GM21723 (cell line): ENCODE data around the gene ATP6V1B1.

Source experiments
- ATAC-seq: cut with Tn5 transposase; IDR thresholded peaks from one replicate; pipeline ENCODE4 v1.9.1; 2021; ENCODE audit warnings: mild to moderate bottlenecking, moderate library complexity; ENCODE audit not compliant: unreplicated experiment

Gene ATP6V1B1

GRCh38 chr2:70964596-70965386 is 29.1 kb downstream of the ATP6V1B1 start:
- peak; percentile 86 for ATAC-seq

DNA sequence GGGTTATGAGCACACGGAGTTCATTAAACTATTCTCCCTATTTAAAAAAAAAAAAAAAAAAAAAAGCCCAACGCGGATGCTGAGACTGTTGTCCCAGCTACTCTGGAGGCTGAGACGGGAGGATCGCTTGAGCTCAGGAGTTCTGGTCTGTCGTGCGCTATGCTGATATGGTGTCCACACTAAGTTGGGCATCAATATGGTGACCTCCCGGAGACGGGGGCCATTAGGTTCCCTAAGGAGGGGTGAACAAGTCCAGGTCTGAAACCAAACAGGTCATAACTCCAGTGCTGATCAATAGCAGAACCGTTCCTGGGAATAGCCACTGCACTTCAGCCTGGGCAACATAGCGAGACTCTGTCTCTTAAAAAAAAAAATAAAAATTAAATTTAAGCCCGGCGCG is 29.8 kb downstream of the ATP6V1B1 start:
- ATAC-seq, result no peak

- no peak for ATAC-seq
These were observed 31.0 kb downstream of the ATP6V1B1 start for GRCh38 chr2:70966681-70967080.

- ATAC-seq, result no peak
These were observed 31.5 kb downstream of the ATP6V1B1 start for GRCh38 chr2:70967189-70967588.

DNA sequence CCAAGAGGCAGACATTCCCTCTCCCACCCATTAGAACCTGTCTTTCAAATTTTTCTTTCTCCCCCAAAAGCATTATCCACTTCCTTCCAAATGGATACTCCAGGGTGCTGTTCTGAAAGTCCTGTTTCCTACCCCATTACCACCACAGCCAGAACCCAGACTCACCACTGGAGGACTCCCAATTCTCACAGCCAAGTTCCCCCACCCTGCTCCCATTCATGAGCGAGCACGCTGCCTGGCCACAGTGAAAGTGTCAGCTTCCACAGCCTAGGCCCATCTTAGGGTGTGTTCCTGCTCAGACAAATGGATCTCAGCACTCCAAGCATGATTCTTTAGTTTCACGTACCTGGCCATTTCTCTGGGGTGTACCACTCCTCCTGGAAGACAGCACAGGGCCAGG is 38.9 kb downstream of the ATP6V1B1 start:
- no peak for ATAC-seq

DNA sequence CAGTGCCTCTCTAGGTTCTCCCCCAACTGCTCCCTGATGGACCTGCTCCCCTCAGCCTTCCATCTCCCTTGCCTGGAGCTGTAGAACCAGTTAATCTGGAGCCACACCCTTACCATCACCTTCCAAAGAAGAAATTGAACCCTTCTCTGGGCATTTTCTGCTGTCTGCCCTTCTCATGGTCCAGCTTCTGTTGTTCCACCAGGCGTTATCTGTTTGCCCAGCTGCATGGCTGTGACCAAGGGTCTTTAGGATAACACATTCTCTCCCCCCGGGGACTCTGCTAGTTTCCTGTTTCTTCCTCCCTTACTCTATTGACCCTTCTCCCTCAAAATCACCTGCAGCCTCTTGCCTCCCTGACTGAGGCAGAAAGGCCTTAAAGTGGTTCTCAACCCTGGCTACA is 39.5 kb downstream of the ATP6V1B1 start:
- no peak for ATAC-seq

GRCh38 chr2:70977605-70978205 is 42.0 kb downstream of the ATP6V1B1 start:
- no peak for ATAC-seq

GRCh38 chr2:70978341-70979179 is 42.9 kb downstream of the ATP6V1B1 start, which contains the start of gene ANKRD53:
Gene ANKRD53, plus strand, starts transcription at chr2:70978630. Its CDS starts 16 bp downstream, at chr2:70978646.
- peak; percentile 36 for ATAC-seq

- no peak for ATAC-seq
These were observed 43.4 kb downstream of the ATP6V1B1 start for GRCh38 chr2:70979180-70979488.

DNA sequence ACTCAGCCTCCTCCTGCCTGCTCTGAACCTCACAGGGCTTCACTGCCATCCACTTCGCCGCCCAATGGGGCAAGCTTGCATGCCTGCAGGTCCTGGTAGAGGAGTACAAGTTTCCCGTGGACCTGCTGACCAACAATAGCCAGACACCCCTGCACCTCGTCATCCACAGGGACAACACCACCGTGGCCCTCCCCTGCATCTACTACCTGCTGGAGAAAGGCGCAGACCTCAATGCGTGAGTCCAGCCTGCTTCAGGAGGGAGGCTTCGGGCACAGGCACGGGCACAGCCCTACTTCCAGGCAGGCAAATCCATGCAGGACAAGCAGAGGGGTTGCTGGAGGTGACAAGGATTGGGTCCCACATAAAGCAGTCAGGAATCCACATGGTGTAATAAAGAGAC is 43.9 kb downstream of the ATP6V1B1 start:
- no peak for ATAC-seq

GRCh38 chr2:70981421-70981820 is 45.7 kb downstream of the ATP6V1B1 start:
- no peak for ATAC-seq

GRCh38 chr2:70981866-70982810 is 46.4 kb downstream of the ATP6V1B1 start:
- no peak for ATAC-seq

- ATAC-seq, result no peak
These were observed 47.3 kb downstream of the ATP6V1B1 start for GRCh38 chr2:70982971-70983370.

DNA sequence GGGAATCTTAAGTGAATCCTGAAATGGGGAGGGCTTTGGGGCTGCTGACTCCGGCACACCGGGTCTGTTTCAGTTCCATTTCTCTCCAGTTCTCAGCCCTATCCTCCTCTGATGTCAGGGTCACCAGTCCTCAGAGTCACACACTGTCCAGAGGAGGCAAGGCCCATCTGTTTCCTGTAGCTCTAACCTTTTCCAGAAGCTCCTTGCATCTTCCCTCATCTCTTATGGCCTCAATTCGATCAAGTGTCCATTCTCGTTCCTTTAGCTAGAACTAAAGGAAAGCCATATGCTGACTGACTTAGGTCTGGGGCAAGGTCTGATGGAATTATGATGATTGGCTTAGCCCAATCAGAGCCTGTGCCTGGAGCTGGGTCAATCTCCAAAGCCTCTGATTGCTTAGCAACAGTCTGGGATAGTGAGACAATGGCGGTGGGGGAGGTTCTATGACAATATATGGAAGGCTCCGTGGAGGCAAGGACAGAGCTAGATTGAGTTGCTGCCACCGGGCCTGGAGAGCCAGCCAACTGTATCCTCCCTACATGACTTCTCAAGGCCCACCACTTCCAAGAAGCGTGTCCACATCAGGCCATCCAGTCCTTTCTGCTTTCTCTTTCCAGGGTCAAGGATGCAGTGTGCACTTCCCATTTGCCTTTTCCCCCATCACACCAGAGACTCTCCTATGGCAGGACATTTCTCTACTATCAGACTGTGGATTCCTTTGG is 48.0 kb downstream of the ATP6V1B1 start:
- ATAC-seq, result no peak

- ATAC-seq, result no peak
These were observed 48.5 kb downstream of the ATP6V1B1 start for GRCh38 chr2:70984228-70984575.

GRCh38 chr2:70984576-70985282 is 49.0 kb downstream of the ATP6V1B1 start:
- ATAC-seq, result peak; percentile 87

DNA sequence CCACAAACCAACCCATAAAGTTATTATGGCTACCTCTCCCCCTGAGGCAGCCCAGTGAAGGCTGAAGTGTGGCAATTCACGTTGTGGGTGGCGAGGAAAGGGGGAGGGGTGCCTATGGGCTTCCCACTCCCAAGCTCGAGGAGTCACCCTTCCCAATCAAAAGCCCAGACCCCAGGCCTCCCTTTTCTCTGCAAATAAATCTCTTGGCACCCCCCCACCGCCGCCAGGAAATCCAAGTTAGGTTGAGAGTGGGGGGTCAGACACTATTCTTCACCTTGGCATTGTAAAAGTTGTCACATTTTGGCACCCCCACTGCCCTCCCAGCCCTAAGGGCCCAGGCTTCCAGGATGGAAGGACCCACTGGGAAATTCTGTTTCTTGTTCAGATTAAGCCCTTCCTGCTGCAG is 49.6 kb downstream of the ATP6V1B1 start:
- no peak for ATAC-seq

DNA sequence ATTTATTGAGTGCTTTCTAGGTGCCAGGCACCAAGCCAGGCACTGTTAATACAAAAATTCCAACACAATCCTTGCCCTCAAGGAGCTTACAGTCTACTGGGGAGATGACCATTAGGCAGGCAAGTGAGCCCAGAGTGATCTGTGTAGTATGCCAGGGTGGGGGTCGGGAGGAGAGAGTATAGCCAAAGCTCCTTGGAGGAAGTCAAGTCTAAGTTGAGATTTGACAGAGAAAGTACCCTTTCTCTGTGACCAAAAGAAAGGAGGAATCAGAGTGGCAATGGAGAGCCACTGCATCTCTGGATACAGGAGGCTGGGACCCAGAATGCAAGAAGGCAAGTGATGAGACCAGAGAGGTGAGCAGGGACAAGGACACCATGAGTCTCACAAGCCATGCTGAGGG is 50.3 kb downstream of the ATP6V1B1 start:
- ATAC-seq, result no peak

DNA sequence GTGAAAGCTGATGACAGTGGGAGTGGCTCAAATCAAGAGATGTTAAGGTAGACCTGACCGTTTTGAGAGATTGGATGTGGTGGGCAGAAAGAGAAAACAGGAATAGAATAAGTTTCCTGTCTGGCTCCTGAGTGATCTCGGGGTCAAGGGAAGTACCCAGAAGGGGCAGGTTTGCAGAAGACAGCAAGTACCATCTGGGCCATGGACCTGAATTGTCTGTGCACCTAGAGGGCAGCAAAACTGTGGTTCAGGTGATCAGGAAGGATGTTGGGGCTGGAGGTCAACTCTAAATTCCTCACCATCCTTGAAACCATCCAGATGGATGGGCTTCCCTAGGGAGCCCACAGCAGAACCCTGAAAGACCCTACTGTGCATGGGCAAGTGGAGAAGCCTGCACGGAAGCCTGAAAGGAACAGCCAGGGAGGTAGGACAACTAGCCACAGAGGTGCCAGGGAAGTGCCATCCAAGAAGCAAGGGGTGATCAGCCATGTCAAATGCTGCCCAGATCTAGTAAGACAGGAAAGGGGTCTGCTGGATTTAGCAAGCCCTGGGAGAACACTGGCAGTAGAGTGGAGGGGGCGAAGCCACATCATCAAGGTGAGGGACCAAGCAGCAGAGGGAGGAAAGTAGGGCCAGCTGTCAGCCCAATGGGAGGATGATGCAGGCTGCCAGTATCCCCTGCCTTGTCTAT is 50.9 kb downstream of the ATP6V1B1 start:
- no peak for ATAC-seq
